H1 (cell line): ENCODE measurements around the gene PSMD3.

ENCODE experiments used
- EZH2 ChIP-seq: fragments of 200-600 bp; sonication (generic); IDR thresholded peaks from 2 replicates; pipeline ENCODE4 v1.7.1; 2012; ENCODE audit warnings: low read depth, mild to moderate bottlenecking, moderate library complexity, low read length, inconsistent platforms; ENCODE audit not compliant: severe bottlenecking
- MAFK ChIP-seq: IDR thresholded peaks from 2 replicates; pipeline ENCODE4 v1.6.1; 2012; ENCODE audit warnings: low read depth, mild to moderate bottlenecking, improper control_type of control experiment, low read length
- POLR2A ChIP-seq, 2 experiments: IDR thresholded peaks; 1 replicate in 1 of 2; 2 replicates in 1 of 2; pipeline ENCODE4 v1.6.1; 2011; ENCODE audit warnings: low read depth in 2 of 2, low read length in 2 of 2, mild to moderate bottlenecking in 2 of 2; ENCODE audit errors: control extremely low read depth in 1 of 2
- POLR2AphosphoS5 ChIP-seq: IDR thresholded peaks from 2 replicates; pipeline ENCODE4 v1.6.1; 2011; ENCODE audit warnings: low read depth, low read length
- RAD21 ChIP-seq, 2 experiments: IDR thresholded peaks in 1 of 2; conservative IDR thresholded peaks in 1 of 2; 2 replicates each; pipeline ENCODE4 v1.6.1; 2011; ENCODE audit warnings: low read depth in 2 of 2, low read length in 2 of 2, improper control_type of control experiment in 1 of 2, inconsistent platforms in 1 of 2, mild to moderate bottlenecking in 1 of 2, moderate library complexity in 1 of 2
- RFX5 ChIP-seq: IDR thresholded peaks from 2 replicates; pipeline ENCODE4 v1.6.1; 2011; ENCODE audit warnings: low read depth, low read length, improper control_type of control experiment, borderline replicate concordance
- SIN3A ChIP-seq, 2 experiments: IDR thresholded peaks in 1 of 2; conservative IDR thresholded peaks in 1 of 2; 2 replicates each; pipeline ENCODE4 v1.6.1; 2011 to 2012; ENCODE audit warnings: low read length in 2 of 2, improper control_type of control experiment in 1 of 2, low read depth in 1 of 2, mild to moderate bottlenecking in 1 of 2
- SIX5 ChIP-seq: IDR thresholded peaks from 2 replicates; pipeline ENCODE4 v1.6.1; 2011; ENCODE audit warnings: mild to moderate bottlenecking, low read depth, low read length
- TBP ChIP-seq: IDR thresholded peaks from 2 replicates; pipeline ENCODE4 v1.6.1; 2011; ENCODE audit warnings: low read depth, low read length, improper control_type of control experiment
- TF ChIP-seq, protein P1 (sequence below), 3 experiments: IDR thresholded peaks; 1 replicate in 2 of 3; 2 replicates in 1 of 3; pipeline versions ENCODE4 v1.5.1 to v1.6.1; 2011; ENCODE audit warnings: low read length in 3 of 3, mild to moderate bottlenecking in 3 of 3, inconsistent platforms in 2 of 3, low read depth in 1 of 3, moderate library complexity in 1 of 3; ENCODE audit not compliant: insufficient read depth in 1 of 3; ENCODE audit errors: control extremely low read depth in 1 of 3
- TF ChIP-seq, protein P2 (sequence below): IDR thresholded peaks from 2 replicates; pipeline ENCODE4 v1.6.1; 2012; ENCODE audit warnings: inconsistent platforms

DNA sequence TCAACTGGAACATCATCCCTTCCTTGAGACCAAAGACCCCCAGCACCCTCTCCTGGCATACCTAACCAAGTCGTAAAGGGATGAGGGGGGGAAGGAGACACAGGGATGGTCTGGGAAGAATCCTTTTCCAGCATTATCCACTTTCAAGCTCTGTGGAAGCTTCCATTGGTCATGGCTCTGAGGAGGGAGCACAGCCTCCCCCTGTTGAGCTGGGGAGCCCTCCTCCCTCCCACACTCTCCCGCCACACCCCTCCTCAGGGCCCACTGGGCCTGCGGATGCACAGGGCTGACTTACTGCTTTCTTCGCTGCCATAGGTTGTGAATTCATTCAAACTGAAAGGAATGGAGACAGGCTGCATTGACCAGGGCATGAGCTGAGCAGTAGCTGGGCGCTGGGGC is 47.0 kb downstream of the PSMD3 start:
- TF ChIP-seq POLR2A (IDR thresholded peaks at IDR 0.05; ENCODE audit: control extremely low read depth in 1 of 2, low read depth in 2 of 2, low read length in 2 of 2) (no peak), POLR2AphosphoS5 (no peak), EZH2 (no peak), SIX5 (no peak), TBP (no peak), MAFK (no peak), RFX5 (no peak), SIN3A (conservative IDR thresholded peaks at IDR 0.05 in 1 of 2, IDR thresholded peaks at IDR 0.05 in 1 of 2; ENCODE audit: low read depth in 1 of 2, low read length in 2 of 2) (no peak), RAD21 (IDR thresholded peaks at IDR 0.05 in 1 of 2, conservative IDR thresholded peaks at IDR 0.05 in 1 of 2; ENCODE audit: low read depth in 2 of 2, low read length in 2 of 2) (no peak)
- TF ChIP-seq, protein P1, sequence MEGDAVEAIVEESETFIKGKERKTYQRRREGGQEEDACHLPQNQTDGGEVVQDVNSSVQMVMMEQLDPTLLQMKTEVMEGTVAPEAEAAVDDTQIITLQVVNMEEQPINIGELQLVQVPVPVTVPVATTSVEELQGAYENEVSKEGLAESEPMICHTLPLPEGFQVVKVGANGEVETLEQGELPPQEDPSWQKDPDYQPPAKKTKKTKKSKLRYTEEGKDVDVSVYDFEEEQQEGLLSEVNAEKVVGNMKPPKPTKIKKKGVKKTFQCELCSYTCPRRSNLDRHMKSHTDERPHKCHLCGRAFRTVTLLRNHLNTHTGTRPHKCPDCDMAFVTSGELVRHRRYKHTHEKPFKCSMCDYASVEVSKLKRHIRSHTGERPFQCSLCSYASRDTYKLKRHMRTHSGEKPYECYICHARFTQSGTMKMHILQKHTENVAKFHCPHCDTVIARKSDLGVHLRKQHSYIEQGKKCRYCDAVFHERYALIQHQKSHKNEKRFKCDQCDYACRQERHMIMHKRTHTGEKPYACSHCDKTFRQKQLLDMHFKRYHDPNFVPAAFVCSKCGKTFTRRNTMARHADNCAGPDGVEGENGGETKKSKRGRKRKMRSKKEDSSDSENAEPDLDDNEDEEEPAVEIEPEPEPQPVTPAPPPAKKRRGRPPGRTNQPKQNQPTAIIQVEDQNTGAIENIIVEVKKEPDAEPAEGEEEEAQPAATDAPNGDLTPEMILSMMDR (IDR thresholded peaks at IDR 0.05; ENCODE audit: control extremely low read depth in 1 of 3, insufficient read depth in 1 of 3, low read depth in 1 of 3, low read length in 3 of 3): no peak
- TF ChIP-seq, protein P2, sequence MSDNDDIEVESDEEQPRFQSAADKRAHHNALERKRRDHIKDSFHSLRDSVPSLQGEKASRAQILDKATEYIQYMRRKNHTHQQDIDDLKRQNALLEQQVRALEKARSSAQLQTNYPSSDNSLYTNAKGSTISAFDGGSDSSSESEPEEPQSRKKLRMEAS: no peak
